ENCODE measurements around the gene CCDC51.

The CCDC51 gene

GRCh38 chr3:48416091-48416505 is 23.8 kb downstream of the CCDC51 start:
- H3K36me3 ChIP-seq (ENCODE audit: insufficient read depth, low read length), result peaks cover 14% of the 10 kb centered on the region
- no peaks in the 10 kb centered on the region for H3K27me3 ChIP-seq (ENCODE audit: control insufficient read depth, insufficient read depth, low read length)
- H3K4me3 ChIP-seq (ENCODE audit: low read length), result no peak overlapping the region
- no peaks in the 10 kb centered on the region for H3K4me1 ChIP-seq (ENCODE audit: control insufficient read depth, insufficient read depth, low read length)
- H3K9ac ChIP-seq (ENCODE audit: low read depth, low read length), result no peak overlapping the region
- no peaks in the 10 kb centered on the region for H3K9me3 ChIP-seq (replicated peaks; ENCODE audit: low read length)
- no peak overlapping the region for H3K4me2 ChIP-seq (ENCODE audit: low read length)

- no peaks in the 10 kb centered on the region for H3K27me3 ChIP-seq (ENCODE audit: control insufficient read depth, insufficient read depth, low read length)
- H3K4me2 ChIP-seq (ENCODE audit: low read length), result no peak overlapping the region
- H3K36me3 ChIP-seq (ENCODE audit: insufficient read depth, low read length), result peaks cover 14% of the 10 kb centered on the region
- H3K9ac ChIP-seq (ENCODE audit: low read depth, low read length), result no peak overlapping the region
- no peaks in the 10 kb centered on the region for H3K9me3 ChIP-seq (replicated peaks; ENCODE audit: low read length)
- H3K4me3 ChIP-seq (ENCODE audit: low read length), result no peak overlapping the region
- H3K4me1 ChIP-seq (ENCODE audit: control insufficient read depth, insufficient read depth, low read length), result no peaks in the 10 kb centered on the region
Observed at GRCh38 chr3:48415251-48415953, 24.5 kb downstream of the CCDC51 start.

- no peaks in the 10 kb centered on the region for H3K9me3 ChIP-seq (replicated peaks; ENCODE audit: low read length)
- H3K27me3 ChIP-seq (ENCODE audit: control insufficient read depth, insufficient read depth, low read length), result no peaks in the 10 kb centered on the region
- H3K4me1 ChIP-seq (ENCODE audit: control insufficient read depth, insufficient read depth, low read length), result no peaks in the 10 kb centered on the region
- H3K36me3 ChIP-seq (ENCODE audit: insufficient read depth, low read length), result peaks cover 22% of the 10 kb centered on the region
- no peak overlapping the region for H3K4me3 ChIP-seq (ENCODE audit: low read length)
- H3K9ac ChIP-seq (ENCODE audit: low read depth, low read length), result no peak overlapping the region
- H3K4me2 ChIP-seq (ENCODE audit: low read length), result no peak overlapping the region
Observed at GRCh38 chr3:48414376-48415250, 25.3 kb downstream of the CCDC51 start.

GRCh38 chr3:48413611-48414010 is 26.3 kb downstream of the CCDC51 start:
- Histone ChIP-seq H3K9ac (ENCODE audit: low read depth, low read length) (no peak overlapping the region), H3K4me2 (ENCODE audit: low read length) (no peak overlapping the region), H3K27me3 (ENCODE audit: control insufficient read depth, insufficient read depth, low read length) (no peaks in the 10 kb centered on the region), H3K9me3 (replicated peaks; ENCODE audit: low read length) (no peaks in the 10 kb centered on the region), H3K36me3 (ENCODE audit: insufficient read depth, low read length) (peaks cover 28% of the 10 kb centered on the region), H3K4me1 (ENCODE audit: control insufficient read depth, insufficient read depth, low read length) (no peaks in the 10 kb centered on the region), H3K4me3 (ENCODE audit: low read length) (no peak overlapping the region)

- no peak overlapping the region for H3K4me3 ChIP-seq (ENCODE audit: low read length)
- H3K9me3 ChIP-seq (replicated peaks; ENCODE audit: low read length), result no peaks in the 10 kb centered on the region
- no peaks in the 10 kb centered on the region for H3K4me1 ChIP-seq (ENCODE audit: control insufficient read depth, insufficient read depth, low read length)
- H3K27me3 ChIP-seq (ENCODE audit: control insufficient read depth, insufficient read depth, low read length), result no peaks in the 10 kb centered on the region
- peaks cover 31% of the 10 kb centered on the region for H3K36me3 ChIP-seq (ENCODE audit: insufficient read depth, low read length)
- no peak overlapping the region for H3K9ac ChIP-seq (ENCODE audit: low read depth, low read length)
- H3K4me2 ChIP-seq (ENCODE audit: low read length), result no peak overlapping the region
Observed at GRCh38 chr3:48413086-48413485, 26.8 kb downstream of the CCDC51 start.

GRCh38 chr3:48412375-48413001 is 27.4 kb downstream of the CCDC51 start:
- no peaks in the 10 kb centered on the region for H3K9me3 ChIP-seq (replicated peaks; ENCODE audit: low read length)
- H3K4me1 ChIP-seq (ENCODE audit: control insufficient read depth, insufficient read depth, low read length), result no peaks in the 10 kb centered on the region
- H3K9ac ChIP-seq (ENCODE audit: low read depth, low read length), result no peak overlapping the region
- H3K36me3 ChIP-seq (ENCODE audit: insufficient read depth, low read length), result peaks cover 31% of the 10 kb centered on the region
- no peaks in the 10 kb centered on the region for H3K27me3 ChIP-seq (ENCODE audit: control insufficient read depth, insufficient read depth, low read length)
- H3K4me2 ChIP-seq (ENCODE audit: low read length), result no peak overlapping the region
- no peak overlapping the region for H3K4me3 ChIP-seq (ENCODE audit: low read length)

- Histone ChIP-seq H3K27me3 (ENCODE audit: control insufficient read depth, insufficient read depth, low read length) (no peaks in the 10 kb centered on the region), H3K4me2 (ENCODE audit: low read length) (no peak overlapping the region), H3K9me3 (replicated peaks; ENCODE audit: low read length) (no peaks in the 10 kb centered on the region), H3K4me1 (ENCODE audit: control insufficient read depth, insufficient read depth, low read length) (no peaks in the 10 kb centered on the region), H3K36me3 (ENCODE audit: insufficient read depth, low read length) (peaks cover 36% of the 10 kb centered on the region), H3K9ac (ENCODE audit: low read depth, low read length) (no peak overlapping the region), H3K4me3 (ENCODE audit: low read length) (no peak overlapping the region)
Observed at GRCh38 chr3:48411606-48412374, 28.1 kb downstream of the CCDC51 start.

GRCh38 chr3:48411041-48411588 is 28.8 kb downstream of the CCDC51 start:
- Histone ChIP-seq H3K27me3 (ENCODE audit: control insufficient read depth, insufficient read depth, low read length) (no peaks in the 10 kb centered on the region), H3K4me3 (ENCODE audit: low read length) (no peak overlapping the region), H3K4me2 (ENCODE audit: low read length) (no peak overlapping the region), H3K9ac (ENCODE audit: low read depth, low read length) (no peak overlapping the region), H3K9me3 (replicated peaks; ENCODE audit: low read length) (no peaks in the 10 kb centered on the region), H3K4me1 (ENCODE audit: control insufficient read depth, insufficient read depth, low read length) (no peaks in the 10 kb centered on the region), H3K36me3 (ENCODE audit: insufficient read depth, low read length) (peaks cover 39% of the 10 kb centered on the region)

- Histone ChIP-seq H3K9me3 (replicated peaks; ENCODE audit: low read length) (no peaks in the 10 kb centered on the region), H3K4me3 (ENCODE audit: low read length) (no peak overlapping the region), H3K27me3 (ENCODE audit: control insufficient read depth, insufficient read depth, low read length) (no peaks in the 10 kb centered on the region), H3K9ac (ENCODE audit: low read depth, low read length) (no peak overlapping the region), H3K36me3 (ENCODE audit: insufficient read depth, low read length) (peaks cover 39% of the 10 kb centered on the region), H3K4me2 (ENCODE audit: low read length) (no peak overlapping the region), H3K4me1 (ENCODE audit: control insufficient read depth, insufficient read depth, low read length) (no peaks in the 10 kb centered on the region)
Observed at GRCh38 chr3:48410205-48411040, 29.5 kb downstream of the CCDC51 start.
